H9 (cell line): ENCODE results near the gene MMEL1. TPM values are rescaled to one million over a fixed set of nuclear protein-coding genes. Genes with fewer than 3 reads are reported as not detected.

Source experiments
- DNase-seq: peaks from one replicate; pipeline ENCODE4 v3.0.0-alpha.2; 2017
- H2AFZ ChIP-seq: one replicate; pipeline ENCODE4 v1.6.1; 2013; ENCODE audit warnings: mild to moderate bottlenecking, low read length, control low read depth, moderate library complexity
- H2AK5ac ChIP-seq: 2 replicates; pipeline ENCODE4 v1.6.1; 2013; ENCODE audit warnings: low read length, control low read depth, mixed read lengths; ENCODE audit not compliant: insufficient read length
- H2BK120ac ChIP-seq: one replicate; pipeline ENCODE4 v1.6.1; 2013; ENCODE audit warnings: low read depth, mild to moderate bottlenecking, low read length, control low read depth, inconsistent platforms; ENCODE audit not compliant: poor library complexity, severe bottlenecking
- H2BK12ac ChIP-seq: 2 replicates; pipeline ENCODE4 v1.6.1; 2013; ENCODE audit warnings: low read length, control low read depth, mixed read lengths, low read depth; ENCODE audit not compliant: insufficient read length
- H2BK15ac ChIP-seq: 2 replicates; pipeline ENCODE4 v1.6.1; 2013; ENCODE audit warnings: low read depth, low read length, control low read depth
- H2BK20ac ChIP-seq: one replicate; pipeline ENCODE4 v1.6.1; 2013; ENCODE audit warnings: low read depth, mild to moderate bottlenecking, low read length, control low read depth, inconsistent platforms; ENCODE audit not compliant: poor library complexity, severe bottlenecking
- H2BK5ac ChIP-seq: 2 replicates; pipeline ENCODE4 v1.6.1; 2013; ENCODE audit warnings: low read length, control low read depth, mixed read lengths; ENCODE audit not compliant: insufficient read length
- H3K14ac ChIP-seq: 2 replicates; pipeline ENCODE4 v1.6.1; 2013; ENCODE audit warnings: low read length, control low read depth; ENCODE audit not compliant: insufficient read depth
- H3K18ac ChIP-seq: 2 replicates; pipeline ENCODE4 v1.6.1; 2013; ENCODE audit warnings: low read depth, mild to moderate bottlenecking, mixed read lengths, low read length, control low read depth; ENCODE audit not compliant: insufficient read length
- H3K23ac ChIP-seq: 2 replicates; pipeline ENCODE4 v1.6.1; 2013; ENCODE audit warnings: low read length, control low read depth, mixed read lengths, low read depth; ENCODE audit not compliant: insufficient read length
- H3K23me2 ChIP-seq: 2 replicates; pipeline ENCODE4 v1.6.1; 2013; ENCODE audit warnings: low read depth, mild to moderate bottlenecking, mixed read lengths, low read length, control low read depth; ENCODE audit not compliant: insufficient read length, poor library complexity, severe bottlenecking
- H3K27ac ChIP-seq: 2 replicates; pipeline ENCODE4 v1.5.1; 2013; ENCODE audit warnings: low read length, control low read depth, mixed read lengths, low read depth; ENCODE audit not compliant: insufficient read length
- H3K27me3 ChIP-seq: 2 replicates; pipeline ENCODE4 v1.6.1; 2013; ENCODE audit warnings: low read length, control low read depth, inconsistent platforms; ENCODE audit not compliant: insufficient read depth
- H3K4ac ChIP-seq: 2 replicates; pipeline ENCODE4 v1.6.1; 2013; ENCODE audit warnings: low read depth, mild to moderate bottlenecking, control low read depth, inconsistent platforms, low read length, moderate library complexity
- H3K4me1 ChIP-seq: 2 replicates; pipeline ENCODE4 v1.6.1; 2013; ENCODE audit warnings: low read length, control low read depth, inconsistent platforms; ENCODE audit not compliant: insufficient read depth
- H3K4me2 ChIP-seq: 2 replicates; pipeline ENCODE4 v1.6.1; 2013; ENCODE audit warnings: low read length, control low read depth, mixed read lengths; ENCODE audit not compliant: insufficient read length, insufficient read depth
- H3K56ac ChIP-seq: 2 replicates; pipeline ENCODE4 v1.6.1; 2013; ENCODE audit warnings: low read depth, mild to moderate bottlenecking, mixed read lengths, low read length, control low read depth; ENCODE audit not compliant: insufficient read length
- H3K79me1 ChIP-seq: 2 replicates; pipeline ENCODE4 v1.6.1; 2013; ENCODE audit warnings: low read depth, mild to moderate bottlenecking, moderate library complexity, low read length, control low read depth, inconsistent platforms; ENCODE audit not compliant: insufficient read depth, poor library complexity, severe bottlenecking
- H3K79me2 ChIP-seq: 2 replicates; pipeline ENCODE4 v1.6.1; 2013; ENCODE audit warnings: low read length, control low read depth, inconsistent platforms; ENCODE audit not compliant: insufficient read depth
- H3K9ac ChIP-seq: 2 replicates; pipeline ENCODE4 v1.6.1; 2013; ENCODE audit warnings: low read length, control low read depth, mixed read lengths; ENCODE audit not compliant: insufficient read length; ENCODE audit errors: extremely low read depth
- H3K9me3 ChIP-seq: one replicate; pipeline ENCODE4 v1.6.1; 2013; ENCODE audit warnings: low read depth, low read length, inconsistent platforms; ENCODE audit not compliant: control insufficient read depth
- H3T11ph ChIP-seq: one replicate; pipeline ENCODE4 v1.6.1; 2013; ENCODE audit warnings: mild to moderate bottlenecking, low read length, control low read depth, inconsistent platforms
- H4K20me1 ChIP-seq: one replicate; pipeline ENCODE4 v1.6.1; 2013; ENCODE audit not compliant: control insufficient read depth, insufficient read length, insufficient read depth
- H4K5ac ChIP-seq: 2 replicates; pipeline ENCODE4 v1.6.1; 2013; ENCODE audit warnings: low read depth, mild to moderate bottlenecking, mixed read lengths, low read length, control low read depth; ENCODE audit not compliant: insufficient read length
- H4K8ac ChIP-seq: replicated peaks from 2 replicates; pipeline ENCODE4 v1.6.1; 2013; ENCODE audit warnings: low read length, control low read depth, mixed read lengths, low read depth; ENCODE audit not compliant: insufficient read length
- H4K91ac ChIP-seq: 2 replicates; pipeline ENCODE4 v1.6.1; 2013; ENCODE audit warnings: low read depth, mild to moderate bottlenecking, moderate library complexity, mixed read lengths, low read length, control low read depth; ENCODE audit not compliant: insufficient read length
- H3K27ac Mint-ChIP-seq, 3 experiments: 2 replicates in 2 of 3; 3 replicates in 1 of 3; pipeline ENCODE4 v1.8.0; 2020 to 2021; ENCODE audit warnings: mixed read lengths in 3 of 3, mild to moderate bottlenecking in 1 of 3, moderate library complexity in 1 of 3
- H3K27me3 Mint-ChIP-seq: 2 replicates; pipeline ENCODE4 v1.8.0; 2021; ENCODE audit warnings: low read depth, mild to moderate bottlenecking, moderate library complexity, mixed read lengths
- H3K36me3 Mint-ChIP-seq, 3 experiments: 2 replicates in 2 of 3; 3 replicates in 1 of 3; pipeline ENCODE4 v1.8.0; 2020 to 2021; ENCODE audit warnings: low read depth in 3 of 3, mixed read lengths in 3 of 3; ENCODE audit not compliant: insufficient read depth in 1 of 3
- H3K4me1 Mint-ChIP-seq, 2 experiments: 2 replicates each; pipeline ENCODE4 v1.8.0; 2020; ENCODE audit warnings: mixed read lengths in 2 of 2
- H3K4me3 Mint-ChIP-seq, 2 experiments: 2 replicates in 1 of 2; 3 replicates in 1 of 2; pipeline ENCODE4 v1.8.0; 2020 to 2021; ENCODE audit warnings: mild to moderate bottlenecking in 2 of 2, mixed read lengths in 2 of 2, moderate library complexity in 1 of 2
- H3K9me3 Mint-ChIP-seq, 2 experiments: 2 replicates in 1 of 2; 3 replicates in 1 of 2; pipeline ENCODE4 v1.8.0; 2020; ENCODE audit warnings: mild to moderate bottlenecking in 2 of 2, mixed read lengths in 2 of 2, moderate library complexity in 1 of 2
- CTCF ChIP-seq: fragments of 200-600 bp; sonication (generic); conservative IDR thresholded peaks from 3 replicates; pipeline ENCODE4 v1.8.0; 2021; ENCODE audit warnings: antibody characterized with exemption, mild to moderate bottlenecking
- WGBS: extraction: QIAGEN DNeasy Blood & Tissue Kit; methylation state at CpG from one replicate; pipeline ENCODE4 v1.1.7; 2013; ENCODE audit warnings: missing lambda C conversion rate, low lambda C conversion rate, mixed read lengths; ENCODE audit not compliant: insufficient read length; ENCODE audit errors: extremely low coverage; 5-methylcytosine and 5-hydroxymethylcytosine counted together
- total RNA-seq: library from RNA; stranded (reverse); gene quantifications from 2 replicates; pipeline ENCODE4 v1.2.1, GENCODE V29; 2021

Gene MMEL1
- total RNA-seq, 1 experiment from 2014 or later, result 0.42 TPM

GRCh38 chr1:2602866-2603520 lies 29.8 kb downstream of the MMEL1 start:
- no peak overlapping the region for H3K4ac ChIP-seq
- H3K23ac ChIP-seq, result no peak overlapping the region
- no CpG with 5 or more reads among the region's 18 CpGs for WGBS
- H3K27me3 Mint-ChIP-seq, result peaks cover 24% of the 10 kb centered on the region
- no peaks in the 10 kb centered on the region for H3K4me1 ChIP-seq
- no peaks in the 10 kb centered on the region for H3K27me3 ChIP-seq
- no peaks in the 10 kb centered on the region for H3K9me3 ChIP-seq
- peak overlapping the region in 1 of 3 experiments; percentile 44; a peak in 1 of 7 replicates for H3K27ac Mint-ChIP-seq
- no peak for TF ChIP-seq CTCF
- no peak for DNase-seq
- no peak overlapping the region for H3K27ac ChIP-seq
- no peak overlapping the region for H3T11ph ChIP-seq
- no peak overlapping the region for H3K56ac ChIP-seq
- no peak overlapping the region for H2BK120ac ChIP-seq
- no peak overlapping the region; the same call in 1 of the 2 replicates for H3K14ac ChIP-seq
- no peaks in the 10 kb centered on the region for H3K79me1 ChIP-seq
- no peak overlapping the region for H3K9ac ChIP-seq
- H4K5ac ChIP-seq, result no peak overlapping the region
- no peak overlapping the region for H3K4me3 Mint-ChIP-seq
- no peaks in the 10 kb centered on the region for H3K79me2 ChIP-seq
- H2AK5ac ChIP-seq, result no peak overlapping the region
- H3K9me3 Mint-ChIP-seq, result peaks cover 3 to 5% of the 10 kb centered on the region in 2 experiments; a peak in 3 of 5 replicates
- H4K8ac ChIP-seq, result no peak overlapping the region
- H3K23me2 ChIP-seq, result no peaks in the 10 kb centered on the region
- no peak overlapping the region for H2BK15ac ChIP-seq
- no peak overlapping the region for H3K18ac ChIP-seq
- no peak overlapping the region for H2BK5ac ChIP-seq
- no peak overlapping the region for H2BK20ac ChIP-seq
- no peaks in the 10 kb centered on the region for H3K4me1 Mint-ChIP-seq
- no peak overlapping the region for H2BK12ac ChIP-seq
- no peaks in the 10 kb centered on the region for H3K36me3 Mint-ChIP-seq
- no peak overlapping the region for H4K91ac ChIP-seq
- no peaks in the 10 kb centered on the region for H4K20me1 ChIP-seq
- H3K4me2 ChIP-seq, result no peak overlapping the region
- no peak overlapping the region for H2AFZ ChIP-seq
